Thymus (tissue), 11 donors: Measurements from ENCODE around the gene S100A13. TPM values are rescaled to one million over a fixed set of nuclear protein-coding genes. Genes with fewer than 3 reads are reported as not detected.
"Not testable (repeated sequence)": the region's sequence is repeated elsewhere in the genome, so short reads cannot be mapped to it uniquely, and the experiment has no call there.

ENCODE experiments used
- DNase-seq, 9 donors: peaks; one replicate each; pipeline ENCODE4 v3.0.0-alpha.2; 2013; ENCODE audit warnings: low spot score in 9 of 9, low read depth in 6 of 9, missing footprints in 1 of 9
- H3K27ac ChIP-seq, 2 donors: one replicate each; pipeline ENCODE4 v1.5.1; 2013; ENCODE audit warnings: control low read depth in 1 of 2, low read depth in 1 of 2, low read length in 1 of 2, mild to moderate bottlenecking in 1 of 2, moderate library complexity in 1 of 2
- H3K27me3 ChIP-seq, 2 donors: one replicate each; pipeline ENCODE4 v1.5.1; 2013; ENCODE audit warnings: low read length in 1 of 2; ENCODE audit not compliant: control insufficient read depth in 2 of 2, insufficient read depth in 1 of 2
- H3K36me3 ChIP-seq, 2 donors: one replicate each; pipeline ENCODE4 v1.5.1; 2013; ENCODE audit warnings: low read length in 1 of 2, mild to moderate bottlenecking in 1 of 2, moderate library complexity in 1 of 2; ENCODE audit not compliant: control insufficient read depth in 2 of 2, insufficient read depth in 2 of 2
- H3K4me1 ChIP-seq, 2 donors: one replicate each; pipeline ENCODE4 v1.5.1; 2013; ENCODE audit warnings: low read length in 2 of 2; ENCODE audit not compliant: control insufficient read depth in 2 of 2, insufficient read depth in 2 of 2
- H3K4me3 ChIP-seq, 2 donors: one replicate each; pipeline ENCODE4 v1.5.1; 2013; ENCODE audit warnings: low read length in 2 of 2, control low read depth in 1 of 2, mild to moderate bottlenecking in 1 of 2
- H3K9me3 ChIP-seq, 2 donors: one replicate each; pipeline ENCODE4 v1.5.1; 2013; ENCODE audit warnings: low read length in 1 of 2, mild to moderate bottlenecking in 1 of 2; ENCODE audit not compliant: control insufficient read depth in 2 of 2, insufficient read depth in 1 of 2
- WGBS: extraction: QIAGEN DNeasy Blood & Tissue Kit; methylation state at CpG from one replicate; pipeline ENCODE4 v1.1.7; 2013; 5-methylcytosine and 5-hydroxymethylcytosine counted together
- polyA plus RNA-seq: library from polyadenylated mRNA; stranded (reverse); fragments of 200-250 nt; gene quantifications from one replicate; pipeline ENCODE4 v1.2.3, GENCODE V29; 2013
- total RNA-seq: library from RNA; stranded (reverse); fragments of 120-200 nt; gene quantifications from one replicate; pipeline ENCODE4 v1.2.4, GENCODE V29; 2013
- donor health status: healthy.

Gene S100A13
- total and polyA plus RNA-seq, 2 donors: 32.0 to 96.1 TPM

DNA sequence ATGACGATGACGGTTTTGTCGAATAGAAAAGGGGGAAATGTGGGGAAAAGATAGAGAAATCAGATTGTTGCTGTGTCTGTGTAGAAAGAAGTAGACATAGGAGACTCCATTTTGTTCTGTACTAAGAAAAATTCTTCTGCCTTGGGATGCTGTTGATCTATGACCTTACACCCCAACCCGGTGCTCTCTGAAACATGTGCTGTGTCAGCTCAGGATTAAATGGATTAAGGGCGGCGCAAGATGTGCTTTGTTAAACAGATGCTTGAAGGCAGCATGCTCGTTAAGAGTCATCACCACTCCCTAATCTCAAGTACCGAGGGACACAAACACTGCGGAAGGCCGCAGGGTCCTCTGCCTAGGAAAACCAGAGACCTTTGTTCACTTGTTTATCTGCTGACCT is 51.8 kb downstream of the S100A13 start:
- H3K4me1 ChIP-seq, DNase-seq, H3K27ac ChIP-seq: not testable (repeated sequence)

DNA sequence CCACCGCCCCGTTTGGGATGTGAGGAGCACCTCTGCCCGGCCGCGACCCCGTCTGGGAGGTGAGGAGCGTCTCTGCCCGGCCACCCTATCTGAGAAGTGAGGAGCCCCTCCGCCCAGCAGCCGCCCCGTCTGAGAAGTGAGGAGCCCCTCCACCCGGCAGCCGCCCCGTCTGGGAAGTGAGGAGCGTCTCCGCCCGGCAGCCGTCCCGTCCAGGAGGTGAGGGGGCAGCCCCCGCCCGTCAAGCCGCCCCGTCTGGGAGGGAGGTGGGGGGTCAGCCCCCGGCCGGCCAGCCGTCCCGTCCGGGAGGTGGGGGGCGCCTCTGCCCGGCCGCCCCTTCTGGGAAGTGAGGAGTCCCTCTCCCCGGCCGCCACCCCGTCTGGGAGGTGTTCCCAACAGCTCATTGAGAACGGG is 52.2 kb downstream of the S100A13 start:
- 93% methylated on average over 35 of the region's 35 CpGs for WGBS
- not testable (repeated sequence) for H3K9me3 ChIP-seq, DNase-seq, H3K4me3 ChIP-seq, H3K27ac ChIP-seq, H3K36me3 ChIP-seq, H3K4me1 ChIP-seq, H3K27me3 ChIP-seq

More for the DNA sequence above, 51.8 kb downstream of the S100A13 start:
- H3K9me3 ChIP-seq, H3K27me3 ChIP-seq, H3K36me3 ChIP-seq, H3K4me3 ChIP-seq: not testable (repeated sequence)
- WGBS: 96% methylated on average over 10 of the region's 10 CpGs

DNA sequence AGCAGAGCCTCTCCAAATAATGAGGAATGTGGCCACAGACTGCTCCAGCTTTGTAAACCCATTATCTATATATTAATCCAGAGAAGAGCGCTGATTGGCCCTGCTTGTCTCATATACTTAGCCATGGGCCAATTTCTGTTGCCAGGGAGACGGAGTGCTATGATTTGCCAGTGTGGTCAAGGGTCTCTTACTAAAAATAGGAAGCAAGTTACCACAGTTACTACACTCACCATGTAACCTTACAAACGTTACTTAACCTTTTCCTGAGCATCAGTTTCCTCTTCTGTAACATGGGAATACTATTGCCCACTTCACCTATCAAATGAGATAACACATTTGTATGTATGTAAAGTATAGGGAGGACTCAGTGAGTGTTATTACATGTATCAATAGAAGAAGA is 54.0 kb downstream of the S100A13 start:
- Histone ChIP-seq H3K9me3 (no peaks in the 10 kb centered on the region), H3K27ac (peak overlapping the region in 1 of 2 donors; percentile 54), H3K27me3 (peaks cover 0 to 7% of the 10 kb centered on the region in 2 donors), H3K4me1 (peaks cover 0 to 6% of the 10 kb centered on the region in 2 donors), H3K36me3 (no peaks in the 10 kb centered on the region), H3K4me3 (no peak overlapping the region)
- WGBS: 68% methylated on average over 3 of the region's 3 CpGs
- no peak for DNase-seq

DNA sequence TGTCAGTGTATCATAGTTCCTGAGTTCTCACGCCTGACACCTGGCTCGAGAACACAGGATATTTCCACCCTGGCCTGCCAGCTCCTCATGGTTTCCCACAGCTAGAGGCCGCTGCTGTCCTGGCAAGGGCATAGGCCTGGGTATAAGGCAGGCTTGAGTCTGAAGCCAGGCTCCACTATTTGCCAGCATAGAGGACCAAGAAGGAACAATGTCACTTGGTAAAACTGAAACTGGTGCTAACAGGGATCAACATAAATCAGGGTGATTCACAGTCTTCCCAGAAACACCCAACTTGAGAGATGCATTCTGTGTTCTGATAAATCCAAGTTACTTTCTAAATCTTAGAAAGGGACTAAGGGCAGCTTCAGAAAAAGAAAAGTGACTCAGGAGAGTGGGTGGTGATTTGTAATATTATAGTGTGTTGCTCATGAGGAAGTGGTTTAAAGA is 54.7 kb downstream of the S100A13 start:
- no peaks in the 10 kb centered on the region for H3K9me3 ChIP-seq
- peaks cover 0 to 3% of the 10 kb centered on the region in 2 donors for H3K27me3 ChIP-seq
- no peak overlapping the region for H3K4me3 ChIP-seq
- DNase-seq: peak in 7 of 9 donors; percentile 30 to 78 (median 52)
- WGBS: 12% methylated on average over 3 of the region's 3 CpGs
- no peaks in the 10 kb centered on the region for H3K36me3 ChIP-seq
- H3K27ac ChIP-seq: no peak overlapping the region
- peaks cover 0 to 13% of the 10 kb centered on the region in 2 donors for H3K4me1 ChIP-seq

DNA sequence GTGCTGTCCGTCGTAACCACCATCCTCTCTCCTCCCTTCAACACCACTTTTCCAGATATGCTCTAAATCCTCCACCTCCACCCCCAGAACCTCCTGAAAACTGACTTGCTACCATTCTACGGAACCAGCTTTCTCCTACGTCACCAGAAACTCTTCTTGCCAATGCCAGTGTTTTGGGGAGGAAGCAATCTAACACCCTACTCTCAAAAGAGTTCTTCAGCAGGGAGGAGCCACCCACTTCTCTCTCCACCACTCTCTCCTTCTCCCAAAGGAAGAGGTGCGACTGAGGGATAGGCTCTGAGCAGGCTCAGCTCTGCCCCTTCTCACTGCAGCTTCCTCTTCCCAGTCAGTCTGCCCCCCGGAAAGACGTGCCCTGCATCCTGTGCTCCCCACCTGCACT is 55.6 kb downstream of the S100A13 start:
- H3K27me3 ChIP-seq: peaks cover 0 to 2% of the 10 kb centered on the region in 2 donors
- no peaks in the 10 kb centered on the region for H3K36me3 ChIP-seq
- H3K9me3 ChIP-seq: no peaks in the 10 kb centered on the region
- H3K27ac ChIP-seq: no peak overlapping the region
- no peak for DNase-seq
- no peak overlapping the region for H3K4me3 ChIP-seq
- peaks cover 0 to 15% of the 10 kb centered on the region in 2 donors for H3K4me1 ChIP-seq
- WGBS: 85% methylated on average over 7 of the region's 7 CpGs

DNA sequence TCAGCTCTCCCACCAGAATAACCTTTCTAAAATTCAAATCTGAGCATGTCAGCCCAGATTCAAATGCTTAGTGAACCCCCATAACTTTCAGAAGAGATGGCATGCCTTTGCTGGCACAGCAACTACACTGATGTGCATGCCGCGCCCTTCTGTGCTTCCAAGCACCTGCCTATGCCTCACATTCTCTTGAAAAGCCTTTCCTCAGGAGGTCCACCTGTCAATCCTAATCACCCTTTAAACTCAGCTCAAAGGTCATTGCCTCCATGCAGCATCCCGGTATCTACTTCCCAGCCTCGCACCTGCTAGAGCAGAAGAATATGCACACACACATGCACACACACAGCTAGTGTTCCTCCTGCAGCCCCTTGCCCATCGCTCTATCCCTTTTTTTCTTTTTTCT is 56.4 kb downstream of the S100A13 start:
- 98% methylated on average over 5 of the region's 5 CpGs for WGBS
- Histone ChIP-seq H3K4me1 (peaks cover 0 to 24% of the 10 kb centered on the region in 2 donors), H3K9me3 (no peaks in the 10 kb centered on the region), H3K4me3 (no peak overlapping the region), H3K27ac (no peak overlapping the region), H3K27me3 (no peaks in the 10 kb centered on the region), H3K36me3 (no peaks in the 10 kb centered on the region)
- DNase-seq: no peak

DNA sequence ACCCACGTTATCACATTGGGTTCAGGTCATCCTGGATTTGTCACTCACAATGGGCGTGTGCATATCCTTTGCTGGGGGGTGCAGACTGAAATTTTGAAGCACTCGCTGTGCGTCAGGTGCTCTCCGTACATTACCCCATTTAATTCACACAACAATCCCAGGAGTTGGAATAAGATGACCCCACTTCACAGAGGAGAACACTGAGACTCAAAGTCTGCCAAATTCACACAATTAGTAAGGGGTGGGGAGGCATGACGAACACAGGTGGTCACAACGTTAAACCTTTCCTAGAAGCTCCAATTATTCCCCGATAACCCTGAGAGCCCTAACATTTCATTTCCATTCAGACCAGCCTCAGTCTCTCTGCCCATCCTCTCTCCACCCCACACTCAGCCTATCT is 57.8 kb downstream of the S100A13 start:
- Histone ChIP-seq H3K4me3 (no peak overlapping the region), H3K27ac (no peak overlapping the region), H3K9me3 (no peaks in the 10 kb centered on the region), H3K4me1 (peaks cover 0 to 31% of the 10 kb centered on the region in 2 donors), H3K36me3 (no peaks in the 10 kb centered on the region), H3K27me3 (no peaks in the 10 kb centered on the region)
- WGBS: 96% methylated on average over 8 of the region's 8 CpGs
- DNase-seq: no peak

Other genes with a start within 250 kb of the S100A13 start
- 291 TPM for gene S100A8, start 236.4 kb downstream of the S100A13 start, total RNA-seq
- 754 TPM for gene S100A8, start 236.4 kb downstream of the S100A13 start, polyA plus RNA-seq
- not detected for gene S100A7A, start 211.0 kb downstream of the S100A13 start, total RNA-seq
- gene S100A7A, start 211.0 kb downstream of the S100A13 start, polyA plus RNA-seq: 0.30 TPM
- 5.9 TPM for gene S100A7, start 166.9 kb downstream of the S100A13 start, total RNA-seq
- 247 TPM for gene S100A7, start 166.9 kb downstream of the S100A13 start, polyA plus RNA-seq
- gene S100A6, start 91.5 kb downstream of the S100A13 start, total RNA-seq: 131 TPM
- 654 TPM for gene S100A6, start 91.5 kb downstream of the S100A13 start, polyA plus RNA-seq
- gene S100A5, start 86.6 kb downstream of the S100A13 start, total RNA-seq: not detected
- 0.87 TPM for gene S100A5, start 86.6 kb downstream of the S100A13 start, polyA plus RNA-seq
- 76.8 TPM for gene S100A4, start 81.7 kb downstream of the S100A13 start, total RNA-seq
- 305 TPM for gene S100A4, start 81.7 kb downstream of the S100A13 start, polyA plus RNA-seq
- gene S100A3, start 78.2 kb downstream of the S100A13 start, total RNA-seq: 0.38 TPM
- gene S100A3, start 78.2 kb downstream of the S100A13 start, polyA plus RNA-seq: 2.6 TPM
- gene S100A2, start 61.7 kb downstream of the S100A13 start, total RNA-seq: 9.8 TPM
- gene S100A2, start 61.7 kb downstream of the S100A13 start, polyA plus RNA-seq: 93.5 TPM
- gene S100A16, start 14.4 kb downstream of the S100A13 start, total RNA-seq: 28.8 TPM
- 128 TPM for gene S100A16, start 14.4 kb downstream of the S100A13 start, polyA plus RNA-seq
- gene S100A14, start 11.2 kb downstream of the S100A13 start, total RNA-seq: 137 TPM
- gene S100A14, start 11.2 kb downstream of the S100A13 start, polyA plus RNA-seq: 302 TPM
- gene S100A1, start 929 bp upstream of the S100A13 start, total RNA-seq: 0.76 TPM
- gene S100A1, start 929 bp upstream of the S100A13 start, polyA plus RNA-seq: 3.4 TPM
- gene CHTOP, start 6.6 kb upstream of the S100A13 start, total RNA-seq: 61.0 TPM
- gene CHTOP, start 6.6 kb upstream of the S100A13 start, polyA plus RNA-seq: 111 TPM
- 50.3 TPM for gene SNAPIN, start 31.2 kb upstream of the S100A13 start, total RNA-seq
- 48.2 TPM for gene SNAPIN, start 31.2 kb upstream of the S100A13 start, polyA plus RNA-seq
- gene ILF2, start 43.5 kb upstream of the S100A13 start, total RNA-seq: 435 TPM
- gene ILF2, start 43.5 kb upstream of the S100A13 start, polyA plus RNA-seq: 91.2 TPM
- gene NPR1, start 51.2 kb upstream of the S100A13 start, total RNA-seq: 2.5 TPM
- 10.1 TPM for gene NPR1, start 51.2 kb upstream of the S100A13 start, polyA plus RNA-seq
- gene INTS3, start 100.5 kb upstream of the S100A13 start, total RNA-seq: 18.2 TPM
- 59.9 TPM for gene INTS3, start 100.5 kb upstream of the S100A13 start, polyA plus RNA-seq
- 8.4 TPM for gene SLC27A3, start 147.9 kb upstream of the S100A13 start, total RNA-seq
- gene SLC27A3, start 147.9 kb upstream of the S100A13 start, polyA plus RNA-seq: 48.5 TPM